Stimulated activated CD4-positive, alpha-beta T cell treated with anti-CD3 and anti-CD28 coated beads, Interleukin-12 subunit alpha, Interleukin-12 subunit beta, amount 100 ng/mL, for 48 hours (primary cell): ENCODE results near the gene KCNMA1.

Experiments
- DNase-seq, 3 donors: peaks; one replicate each; pipeline ENCODE4 v3.0.0-alpha.2; 2020; ENCODE audit warnings: low read depth in 2 of 3, low spot score in 1 of 3

KCNMA1 gene

GRCh38 chr10:77286531-77287508 lies 350.8 kb downstream of the KCNMA1 start:
- no peak for DNase-seq

GRCh38 chr10:77285529-77286182 lies 352.0 kb downstream of the KCNMA1 start:
- no peak for DNase-seq

- DNase-seq: no peak
These were observed 352.8 kb downstream of the KCNMA1 start for GRCh38 chr10:77284797-77285196.

GRCh38 chr10:77283326-77283725 lies 354.3 kb downstream of the KCNMA1 start:
- DNase-seq: no peak

- no peak for DNase-seq
These were observed 355.4 kb downstream of the KCNMA1 start for GRCh38 chr10:77282163-77282562.

GRCh38 chr10:77281719-77282118 lies 355.9 kb downstream of the KCNMA1 start:
- no peak for DNase-seq

DNA sequence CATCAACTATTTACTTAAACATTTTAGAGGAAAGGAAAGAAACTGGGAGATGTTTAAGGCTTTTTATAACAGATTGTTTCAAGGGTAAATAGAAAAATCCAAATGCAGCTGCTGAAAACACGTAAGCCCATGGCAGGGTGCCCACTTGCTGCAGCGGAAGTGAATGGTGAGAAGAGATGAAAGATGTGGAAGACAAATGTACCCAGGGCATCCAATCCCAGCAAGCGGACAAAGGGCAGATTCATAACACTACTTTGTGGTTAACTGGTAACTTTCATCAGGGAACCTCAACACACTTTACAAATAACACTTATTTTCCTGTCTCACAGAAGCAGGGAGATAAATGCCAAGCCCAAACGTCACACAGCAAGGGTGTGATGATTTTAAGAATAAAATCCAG lies 358.4 kb downstream of the KCNMA1 start:
- DNase-seq: no peak

GRCh38 chr10:77274046-77274795 lies 363.4 kb downstream of the KCNMA1 start:
- DNase-seq: no peak

DNA sequence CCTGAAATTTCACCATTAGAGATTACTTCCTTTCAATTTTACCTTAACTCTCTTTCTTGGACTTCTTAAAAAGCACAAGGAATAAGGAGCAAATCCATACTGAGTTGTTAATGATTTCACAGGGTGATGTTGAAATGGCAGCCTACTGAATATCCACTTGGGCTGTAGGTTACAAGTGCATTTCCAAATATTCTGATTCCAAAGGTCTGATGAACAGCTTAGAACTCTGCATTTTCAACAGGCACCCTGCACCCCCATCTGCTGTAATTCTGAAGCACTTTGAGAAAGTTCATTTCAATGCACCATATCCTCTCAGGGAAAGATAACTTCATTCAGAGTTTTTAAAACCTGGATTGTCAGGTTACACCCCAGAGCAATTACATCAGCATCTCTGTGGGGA lies 368.4 kb downstream of the KCNMA1 start:
- DNase-seq: no peak

GRCh38 chr10:77268721-77269120 lies 368.9 kb downstream of the KCNMA1 start:
- DNase-seq: no peak

- no peak for DNase-seq
These were observed 369.6 kb downstream of the KCNMA1 start for GRCh38 chr10:77267703-77268675.

GRCh38 chr10:77266242-77266641 lies 371.4 kb downstream of the KCNMA1 start:
- DNase-seq: no peak

DNA sequence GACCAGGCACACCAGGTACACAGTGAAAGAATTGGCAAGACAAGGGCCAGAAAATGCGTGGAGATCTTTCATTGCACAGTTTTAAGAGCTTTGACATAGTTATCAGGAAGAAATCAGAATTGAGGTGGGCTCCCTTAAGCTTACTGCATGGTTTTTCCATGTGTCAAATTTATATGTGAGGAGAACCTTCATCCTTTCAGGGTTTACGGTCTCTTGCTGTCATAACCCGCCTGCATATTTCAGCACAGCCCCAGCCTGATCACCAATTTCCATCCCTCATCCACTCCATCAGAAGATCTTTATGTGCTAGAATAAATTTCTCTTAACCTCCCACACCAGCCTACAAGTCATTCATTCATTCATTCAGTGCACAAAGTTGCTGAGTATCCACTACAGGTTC lies 373.1 kb downstream of the KCNMA1 start:
- DNase-seq: no peak

GRCh38 chr10:77264107-77264506 lies 373.5 kb downstream of the KCNMA1 start:
- no peak for DNase-seq

DNA sequence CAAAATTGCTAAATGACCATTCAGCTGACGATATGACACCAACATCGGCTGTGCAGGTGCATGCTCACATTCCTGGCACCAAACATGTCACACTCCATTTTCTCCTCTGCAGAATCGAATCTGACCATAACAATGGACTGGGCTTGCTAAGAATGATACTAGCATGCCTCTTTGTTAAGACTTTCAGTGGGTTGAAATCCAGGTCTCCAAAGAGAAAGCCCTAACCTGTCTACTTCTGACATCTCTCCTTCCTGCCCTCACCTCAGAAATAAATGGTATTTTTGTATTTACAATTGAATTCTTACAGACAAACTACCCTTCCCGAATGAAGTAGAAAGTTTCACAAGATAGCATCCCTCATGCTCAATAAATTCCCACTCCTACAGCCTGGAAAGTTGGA lies 373.9 kb downstream of the KCNMA1 start:
- no peak for DNase-seq

GRCh38 chr10:77261146-77261545 lies 376.5 kb downstream of the KCNMA1 start:
- no peak for DNase-seq

- no peak for DNase-seq
These were observed 378.3 kb downstream of the KCNMA1 start for GRCh38 chr10:77259171-77259874.

- no peak for DNase-seq
These were observed 381.3 kb downstream of the KCNMA1 start for GRCh38 chr10:77256346-77256745.

GRCh38 chr10:77253556-77254064 lies 384.0 kb downstream of the KCNMA1 start:
- no peak for DNase-seq

- no peak for DNase-seq
These were observed 384.5 kb downstream of the KCNMA1 start for GRCh38 chr10:77253147-77253545.
